Endothelial cell of umbilical vein (primary cell): ENCODE data around the gene MKLN1. TPM values are rescaled to one million over a fixed set of nuclear protein-coding genes. Genes with fewer than 3 reads are reported as not detected.

Experiments
- BruUV-seq: library from RNA; stranded (reverse); fragments of 400-500 nt; replicated peaks from 2 replicates; lab custom pipeline; 2021; lab: Mats Ljungman, UMichigan
- CTCF ChIA-PET: fragments of 300-600, 350-600 bp; sonication (Branson Sonifier 250); formaldehyde crosslinking; loops from one replicate; lab custom pipeline; 2021; ENCODE audit warnings: antibody characterized with exemption, inconsistent platforms; lab: Charles Lee
- POLR2A ChIA-PET: fragments of 300-600, 350-600 bp; sonication (Branson Sonifier 250); formaldehyde crosslinking; loops from one replicate; lab custom pipeline; 2021; ENCODE audit warnings: antibody characterized with exemption, inconsistent platforms; lab: Charles Lee
- DNase-seq: peaks from one replicate; pipeline ENCODE4 v3.0.0-alpha.2; 2011; ENCODE audit warnings: low read depth, low spot score
- FAIRE-seq: peaks from 2 replicates; lab custom pipeline; 2011; peaks lifted over from hg19 to GRCh38; lab: Jason Lieb, UNC
- H2AFZ ChIP-seq: 2 replicates; pipeline ENCODE4 v1.6.0; 2012; ENCODE audit warnings: low read depth, low read length, control low read depth, inconsistent platforms
- H3K27ac ChIP-seq: 2 replicates; pipeline ENCODE4 v1.5.1; 2011; ENCODE audit warnings: low read depth, mild to moderate bottlenecking, control low read depth, low read length, moderate library complexity; ENCODE audit not compliant: insufficient read depth
- H3K27me3 ChIP-seq, 2 experiments: 2 replicates each; pipeline versions ENCODE4 v1.6.0 to v1.6.1; 2011; ENCODE audit warnings: low read length in 2 of 2, mixed read lengths in 1 of 2; ENCODE audit not compliant: control insufficient read depth in 2 of 2, insufficient read depth in 2 of 2
- H3K36me3 ChIP-seq, 2 experiments: 2 replicates in 1 of 2; 3 replicates in 1 of 2; pipeline ENCODE4 v1.5.1; 2011; ENCODE audit warnings: low read length in 2 of 2, mild to moderate bottlenecking in 1 of 2, moderate library complexity in 1 of 2; ENCODE audit not compliant: control insufficient read depth in 2 of 2, insufficient read depth in 2 of 2; ENCODE audit errors: extremely low read depth in 1 of 2
- H3K4me1 ChIP-seq: 3 replicates; pipeline ENCODE4 v1.5.1; 2011; ENCODE audit warnings: mild to moderate bottlenecking, low read length; ENCODE audit not compliant: control insufficient read depth, insufficient read depth; ENCODE audit errors: extremely low read depth
- H3K4me2 ChIP-seq: 2 replicates; pipeline ENCODE4 v1.6.1; 2011; ENCODE audit warnings: low read length, control low read depth, mixed read lengths; ENCODE audit not compliant: insufficient read depth
- H3K4me3 ChIP-seq, 3 experiments: fragments of 200-600 bp in 1 of 3; sonication (generic), shearing (Covaris generic) in 1 of 3; replicated peaks in 1 of 3; 2 replicates each; pipeline ENCODE4 v1.5.1; 2011 to 2016; ENCODE audit warnings: control low read depth in 3 of 3, low read length in 3 of 3, mild to moderate bottlenecking in 2 of 3, inconsistent platforms in 1 of 3, low read depth in 1 of 3, moderate library complexity in 1 of 3; ENCODE audit not compliant: insufficient read depth in 1 of 3
- H3K79me2 ChIP-seq: 2 replicates; pipeline ENCODE4 v1.6.0; 2012; ENCODE audit warnings: low read length, inconsistent platforms; ENCODE audit not compliant: control insufficient read depth, insufficient read depth
- H3K9ac ChIP-seq: replicated peaks from 2 replicates; pipeline ENCODE3; 2011; ENCODE audit warnings: low read length, control low read depth; ENCODE audit not compliant: insufficient read depth; ENCODE audit errors: extremely low read depth
- H3K9me1 ChIP-seq: replicated peaks from 3 replicates; pipeline ENCODE4 v1.6.0; 2011; ENCODE audit warnings: mild to moderate bottlenecking, low read length; ENCODE audit not compliant: control insufficient read depth, insufficient read depth; ENCODE audit errors: extremely low read depth
- H3K9me3 ChIP-seq: replicated peaks from 2 replicates; pipeline ENCODE4 v1.5.1; 2012; ENCODE audit warnings: low read length, inconsistent platforms; ENCODE audit not compliant: control insufficient read depth, insufficient read depth
- H4K20me1 ChIP-seq: replicated peaks from 2 replicates; pipeline ENCODE3; 2011; ENCODE audit warnings: mild to moderate bottlenecking, low read length; ENCODE audit not compliant: control insufficient read depth, insufficient read depth; ENCODE audit errors: extremely low read depth
- CTCF ChIP-seq, 2 donors: IDR thresholded peaks; 1 replicate in 1 of 2; 2 replicates in 1 of 2; pipeline ENCODE4 v1.5.1; 2011; ENCODE audit warnings: low read length in 2 of 2, mild to moderate bottlenecking in 2 of 2, moderate library complexity in 2 of 2, control low read depth in 1 of 2, inconsistent platforms in 1 of 2, low read depth in 1 of 2; ENCODE audit not compliant: insufficient read depth in 1 of 2; ENCODE audit errors: extremely low read depth in 1 of 2
- EZH2 ChIP-seq: IDR thresholded peaks from 2 replicates; pipeline ENCODE4 v1.6.1; 2012; ENCODE audit warnings: borderline replicate concordance, low read depth, mild to moderate bottlenecking, moderate library complexity, low read length, inconsistent platforms; ENCODE audit not compliant: severe bottlenecking
- FOS ChIP-seq: IDR thresholded peaks from 2 replicates; pipeline ENCODE4 v1.6.1; 2011; ENCODE audit warnings: mild to moderate bottlenecking, low read length, moderate library complexity, borderline replicate concordance; ENCODE audit not compliant: insufficient read depth
- GATA2 ChIP-seq: IDR thresholded peaks from 2 replicates; pipeline ENCODE4 v1.7.0; 2011; ENCODE audit warnings: low read depth, mild to moderate bottlenecking, moderate library complexity, mixed read lengths, low read length; ENCODE audit not compliant: insufficient read length, insufficient read depth
- JUN ChIP-seq: IDR thresholded peaks from 2 replicates; pipeline ENCODE4 v1.6.1; 2011; ENCODE audit warnings: borderline replicate concordance, low read depth; ENCODE audit not compliant: insufficient read length, insufficient read depth
- MAX ChIP-seq: IDR thresholded peaks from 2 replicates; pipeline ENCODE4 v1.6.1; 2011; ENCODE audit not compliant: insufficient read depth, insufficient read length
- MYC ChIP-seq: IDR thresholded peaks from one replicate; pipeline ENCODE4 v1.6.1; 2011; ENCODE audit warnings: mild to moderate bottlenecking, low read depth, low read length
- POLR2A ChIP-seq: IDR thresholded peaks from 2 replicates; pipeline ENCODE4 v1.6.1; 2012; ENCODE audit warnings: low read depth, mild to moderate bottlenecking, control low read depth, low read length
- POLR2AphosphoS5 ChIP-seq: IDR thresholded peaks from 2 replicates; pipeline ENCODE4 v1.6.1; 2012; ENCODE audit warnings: low read depth, mild to moderate bottlenecking, control low read depth, low read length, moderate library complexity; ENCODE audit not compliant: insufficient read depth
- dilution Hi-C: fragments of 300-500 bp; cut with MboI; formaldehyde crosslinking; loops from one replicate; pipeline ENCODE4 v1.15.0; 2019; ENCODE audit warnings: low sequenced_read_pairs; ENCODE audit not compliant: extremely low pct_ligation_motif_present
- intact Hi-C: fragments of 100-400 bp; cut with micrococcal nuclease; formaldehyde crosslinking; loops from one replicate; pipeline ENCODE4 v1.10.0; 2022
- polyA plus RNA-seq, 4 experiments: library from polyadenylated mRNA; depleted of rRNA in 3 of 4; stranded (reverse) in 3 of 4; unstranded in 1 of 4; fragments of >200 nt; gene quantifications; 2 replicates each; pipeline versions ENCODE4 v1.2.1 to v1.2.3, GENCODE V29; 2011 to 2012; ENCODE audit warnings: missing spikeins in 1 of 4
- total RNA-seq: library from RNA; stranded (reverse); gene quantifications from 2 replicates; pipeline ENCODE4 v1.2.3, GENCODE V29; 2021

MKLN1 gene
- total and polyA plus RNA-seq, 2 donors (not counting 3 experiments of a cell fraction or from before 2014, with no cell fraction given) = 12.2 to 32.1 TPM

GRCh38 chr7:131369354-131369753, 41.7 kb downstream of the MKLN1 start:
- FAIRE-seq (no peak), DNase-seq (no peak)
- Histone ChIP-seq H3K4me3 (no peak overlapping the region), H3K4me1 (no peaks in the 10 kb centered on the region), H3K27me3 (no peaks in the 10 kb centered on the region), H3K9me3 (no peaks in the 10 kb centered on the region), H3K9me1 (no peaks in the 10 kb centered on the region), H4K20me1 (peaks cover 12% of the 10 kb centered on the region), H3K36me3 (no peaks in the 10 kb centered on the region), H3K27ac (no peak overlapping the region), H3K79me2 (peaks cover 70% of the 10 kb centered on the region), H2AFZ (no peak overlapping the region), H3K4me2 (no peak overlapping the region), H3K9ac (no peak overlapping the region)
- intact Hi-C loops = no loop called here
- dilution Hi-C loops = no loop called here
- ChIA-PET POLR2A (no interaction called here), CTCF (interaction anchor here (1.3 kb wide), 1 partner anchor 18 kb away, joined by 3 read pairs; no protein-coding TSS in a partner anchor)
- TF ChIP-seq EZH2 = no peak
- no peak for TF ChIP-seq JUN
- no peak for TF ChIP-seq MAX
- TF ChIP-seq POLR2A = no peak
- TF ChIP-seq CTCF (IDR thresholded peaks at IDR 0.05; ENCODE audit: extremely low read depth in 1 of 2, insufficient read depth in 1 of 2, low read depth in 1 of 2, low read length in 2 of 2) = no peak
- TF ChIP-seq MYC = no peak
- no peak for TF ChIP-seq GATA2
- no peak for TF ChIP-seq POLR2AphosphoS5
- no peak for TF ChIP-seq FOS
- no TSS peak for BruUV-seq
